ENCODE results near the gene SET. TPM values are rescaled to one million over a fixed set of nuclear protein-coding genes. Genes with fewer than 3 reads are reported as not detected.

SET gene
- total RNA-seq, 1 experiment from 2014 or later = 1,129 TPM

GRCh38 chr9:128684325-128685199 lies 4.5 kb upstream of the SET start (continued):
- no peak for TF ChIP-seq ZNF532 (CRISPR knock-in tag; IDR thresholded peaks at IDR 0.05; ENCODE audit: borderline replicate concordance)
- TF ChIP-seq NR2C2 (CRISPR knock-in tag; IDR thresholded peaks at IDR 0.05) = no peak
- no peak for TF ChIP-seq ZNF423 (CRISPR knock-in tag; IDR thresholded peaks at IDR 0.05)
- no peak for TF ChIP-seq ZNF138 (CRISPR knock-in tag; conservative IDR thresholded peaks at IDR 0.05)
- no peak for TF ChIP-seq ZNF512 (CRISPR knock-in tag; IDR thresholded peaks at IDR 0.05; ENCODE audit: borderline replicate concordance)
- no peak for TF ChIP-seq JUN (CRISPR knock-in tag; IDR thresholded peaks at IDR 0.05)
- no peak for TF ChIP-seq ZBTB21 (CRISPR knock-in tag; IDR thresholded peaks at IDR 0.05; ENCODE audit: borderline replicate concordance)
- TF ChIP-seq ZNF121 (CRISPR knock-in tag; IDR thresholded peaks at IDR 0.05) = no peak
- no peak for TF ChIP-seq ZNF671 (CRISPR knock-in tag; IDR thresholded peaks at IDR 0.05)
- TF ChIP-seq CBFB (CRISPR knock-in tag; IDR thresholded peaks at IDR 0.05; ENCODE audit: low read depth) = no peak
- no peak for TF ChIP-seq ZNF219 (CRISPR knock-in tag; IDR thresholded peaks at IDR 0.05; ENCODE audit: borderline replicate concordance)
- no peak for TF ChIP-seq EMX1 (CRISPR knock-in tag; IDR thresholded peaks at IDR 0.05)
- no peak for TF ChIP-seq ZBTB43 (CRISPR knock-in tag; IDR thresholded peaks at IDR 0.05)
- TF ChIP-seq ATF3 (CRISPR knock-in tag; conservative IDR thresholded peaks at IDR 0.05) = no peak
- 0 out of 2 replicates have a peak, but pooled peaks have one; percentile 15 for TF ChIP-seq GABPB1 (CRISPR knock-in tag; IDR thresholded peaks at IDR 0.05)
- no peak for TF ChIP-seq ATF2 (CRISPR knock-in tag; IDR thresholded peaks at IDR 0.05; ENCODE audit: borderline replicate concordance, low read depth)
- no peak for TF ChIP-seq E2F1 (CRISPR knock-in tag; IDR thresholded peaks at IDR 0.05)
- TF ChIP-seq SOX15 (CRISPR knock-in tag; IDR thresholded peaks at IDR 0.05) = no peak
- TF ChIP-seq ARID4B (CRISPR knock-in tag; IDR thresholded peaks at IDR 0.05; ENCODE audit: borderline replicate concordance) = no peak
- no peak for TF ChIP-seq ZNF396 (CRISPR knock-in tag; IDR thresholded peaks at IDR 0.05; ENCODE audit: borderline replicate concordance)
- TF ChIP-seq STAT6 (CRISPR knock-in tag; conservative IDR thresholded peaks at IDR 0.05; ENCODE audit: low read depth) = no peak
